Thyroid gland (tissue), 4 donors: Measurements from ENCODE around the gene GRM2.

Experiments used
- POLR2A ChIP-seq, 2 donors: fragments of 450-650 bp; IDR thresholded peaks; one replicate each; pipeline ENCODE4 v1.6.1; 2017; ENCODE audit warnings: antibody characterized with exemption in 2 of 2, mild to moderate bottlenecking in 2 of 2, moderate library complexity in 1 of 2
- TF ChIP-seq, protein P1 (sequence below), 6 experiments: fragments of 200-600 bp in 3 of 6; fragments of 450-650 bp in 3 of 6; sonication (generic) in 3 of 6; IDR thresholded peaks; one replicate each; pipeline ENCODE4 v1.5.1; 2016 to 2019; ENCODE audit warnings: antibody characterized with exemption in 6 of 6, mild to moderate bottlenecking in 2 of 6, inconsistent platforms in 1 of 6, moderate library complexity in 1 of 6

DNA sequence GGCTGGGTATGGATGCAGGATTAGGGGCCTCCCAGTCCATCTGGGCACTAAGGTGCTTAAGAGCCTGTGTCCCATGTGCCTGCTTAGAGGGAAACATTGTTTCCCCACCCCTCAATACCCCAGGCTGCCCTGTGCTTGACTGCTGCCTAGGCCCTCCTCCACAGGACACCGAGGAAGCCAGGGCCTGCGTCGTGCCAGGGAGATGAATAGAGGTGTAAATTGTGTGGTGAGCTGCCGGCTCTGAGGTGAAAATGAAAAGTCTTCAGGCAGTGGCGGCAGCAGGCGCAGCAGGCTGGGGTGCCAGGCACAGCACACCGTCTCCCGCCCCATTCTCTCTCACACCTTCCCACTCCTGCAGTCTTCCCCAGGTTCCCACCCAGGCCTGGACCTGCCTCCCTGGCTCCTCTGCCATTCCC lies 13.9 kb upstream of the GRM2 start:
- TF ChIP-seq, protein P1, sequence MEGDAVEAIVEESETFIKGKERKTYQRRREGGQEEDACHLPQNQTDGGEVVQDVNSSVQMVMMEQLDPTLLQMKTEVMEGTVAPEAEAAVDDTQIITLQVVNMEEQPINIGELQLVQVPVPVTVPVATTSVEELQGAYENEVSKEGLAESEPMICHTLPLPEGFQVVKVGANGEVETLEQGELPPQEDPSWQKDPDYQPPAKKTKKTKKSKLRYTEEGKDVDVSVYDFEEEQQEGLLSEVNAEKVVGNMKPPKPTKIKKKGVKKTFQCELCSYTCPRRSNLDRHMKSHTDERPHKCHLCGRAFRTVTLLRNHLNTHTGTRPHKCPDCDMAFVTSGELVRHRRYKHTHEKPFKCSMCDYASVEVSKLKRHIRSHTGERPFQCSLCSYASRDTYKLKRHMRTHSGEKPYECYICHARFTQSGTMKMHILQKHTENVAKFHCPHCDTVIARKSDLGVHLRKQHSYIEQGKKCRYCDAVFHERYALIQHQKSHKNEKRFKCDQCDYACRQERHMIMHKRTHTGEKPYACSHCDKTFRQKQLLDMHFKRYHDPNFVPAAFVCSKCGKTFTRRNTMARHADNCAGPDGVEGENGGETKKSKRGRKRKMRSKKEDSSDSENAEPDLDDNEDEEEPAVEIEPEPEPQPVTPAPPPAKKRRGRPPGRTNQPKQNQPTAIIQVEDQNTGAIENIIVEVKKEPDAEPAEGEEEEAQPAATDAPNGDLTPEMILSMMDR (IDR thresholded peaks at IDR 0.05): no peak
- no peak for TF ChIP-seq POLR2A (IDR thresholded peaks at IDR 0.05)
